ENCODE results near the gene NOLC1. TPM values are rescaled to one million over a fixed set of nuclear protein-coding genes. Genes with fewer than 3 reads are reported as not detected.
"Not testable (repeated sequence)": the region's sequence is repeated elsewhere in the genome, so short reads cannot be mapped to it uniquely, and the experiment has no call there.

Gene NOLC1
- total RNA-seq, 1 donor from 2014 or later, result 32.4 TPM

DNA sequence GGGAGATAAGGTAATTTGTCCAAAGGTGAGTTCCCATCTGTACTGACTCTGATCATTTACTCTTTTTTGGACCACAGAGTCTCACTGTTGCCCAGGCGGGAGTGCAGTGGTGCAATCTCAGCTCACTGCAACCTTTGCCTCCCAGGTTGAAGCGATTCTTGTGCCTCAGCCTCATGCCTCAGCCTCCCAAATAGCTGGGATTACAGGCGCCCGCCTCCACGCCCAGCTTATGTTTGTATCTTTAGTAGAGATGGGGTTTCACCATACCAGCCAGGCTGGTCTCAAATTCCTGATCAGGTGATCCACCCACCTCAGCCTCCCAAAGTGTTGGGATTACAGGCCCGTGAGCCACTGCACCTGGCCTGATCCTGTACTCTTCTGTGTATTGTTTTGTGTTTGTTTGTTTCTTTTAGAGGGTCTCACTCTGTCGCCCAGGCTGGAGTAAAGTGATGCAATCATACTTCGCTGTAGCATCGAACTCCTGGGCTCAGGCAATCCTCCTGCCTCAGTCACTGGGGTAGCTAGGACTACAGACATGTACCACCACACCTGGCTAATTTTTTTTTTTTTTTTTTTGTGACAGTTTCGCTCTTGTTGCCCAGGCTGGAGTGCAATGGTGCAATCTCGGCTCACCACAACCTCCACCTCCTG, 2.4 kb downstream of the NOLC1 start:
- no peak for DNase-seq

- DNase-seq, result no peak
Measured at GRCh38 chr10:102157224-102157623, 5.0 kb downstream of the NOLC1 start.

DNA sequence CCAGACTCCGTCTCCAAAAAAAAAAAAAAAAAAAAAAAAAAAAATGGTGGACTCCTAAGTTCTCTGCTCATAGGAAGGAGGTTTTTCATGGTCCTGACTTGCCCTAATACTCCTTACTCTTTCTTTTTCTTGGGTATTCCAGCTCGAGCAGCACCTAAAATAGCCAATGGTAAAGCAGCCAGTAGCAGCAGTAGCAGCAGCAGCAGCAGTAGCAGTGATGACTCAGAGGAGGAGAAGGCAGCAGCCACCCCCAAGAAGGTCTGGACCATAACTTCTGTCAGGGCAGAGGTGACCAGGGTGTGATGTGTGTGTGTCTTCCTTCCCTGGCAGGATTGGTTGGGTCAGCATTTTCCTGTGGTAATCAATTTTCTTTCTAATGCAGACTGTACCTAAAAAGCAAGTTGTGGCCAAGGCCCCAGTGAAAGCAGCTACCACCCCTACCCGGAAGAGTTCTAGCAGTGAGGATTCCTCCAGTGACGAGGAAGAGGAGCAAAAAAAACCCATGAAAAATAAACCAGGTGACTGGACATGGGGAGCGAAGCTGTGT, 6.9 kb downstream of the NOLC1 start:
- DNase-seq, result no peak

- no peak for DNase-seq
Measured at GRCh38 chr10:102159831-102160230, 7.6 kb downstream of the NOLC1 start.

DNA sequence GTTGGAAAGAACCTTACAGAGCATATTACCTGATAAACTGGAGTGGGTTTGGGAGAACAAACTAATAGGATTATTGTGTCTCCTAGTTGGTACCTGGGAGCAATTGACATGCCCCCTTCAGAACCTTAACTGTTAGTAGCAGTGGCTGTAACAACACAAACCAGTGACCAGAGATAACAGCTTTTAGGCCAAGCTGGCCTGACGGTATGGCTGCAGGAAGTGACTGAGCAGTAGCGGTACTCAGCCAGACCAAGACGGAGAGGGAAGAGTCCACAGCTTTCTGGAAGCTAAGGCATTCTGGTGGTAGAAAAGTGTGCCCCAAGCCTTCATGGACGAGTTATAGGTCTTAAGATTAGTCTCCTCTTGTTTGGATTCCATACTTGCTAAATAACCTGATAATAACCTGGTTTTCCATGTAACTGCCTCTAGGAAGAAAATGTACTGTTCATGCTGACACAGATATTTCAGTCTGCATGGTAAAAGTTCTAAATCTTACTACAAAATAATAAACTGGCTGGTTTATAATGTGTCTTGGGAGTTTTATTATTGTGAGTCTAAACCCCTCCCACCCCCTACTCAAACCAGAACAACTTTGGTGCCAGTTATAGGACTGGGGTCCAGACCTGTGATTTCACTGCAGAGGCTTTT, 11.3 kb downstream of the NOLC1 start:
- no peak for DNase-seq

DNA sequence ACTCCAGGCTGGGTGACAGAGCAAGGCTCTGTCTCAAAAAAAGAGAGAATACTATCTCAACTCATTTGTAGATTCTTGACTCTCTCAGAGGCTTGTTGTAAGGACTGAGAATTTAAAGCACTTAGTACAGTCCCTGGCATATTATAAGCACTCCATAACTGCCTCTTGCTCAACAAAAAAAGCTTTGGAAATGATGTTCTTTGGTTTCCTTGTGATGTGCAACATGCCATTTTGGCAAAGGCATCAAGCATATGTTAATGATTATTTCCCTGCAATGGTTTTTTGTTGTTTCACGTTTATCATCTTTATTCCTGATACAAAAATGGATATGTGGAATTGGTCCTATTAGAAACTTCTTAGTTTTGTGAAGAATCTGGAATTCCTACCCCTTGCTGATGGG, 15.7 kb downstream of the NOLC1 start:
- no peak for DNase-seq

GRCh38 chr10:102170602-102171001, 18.4 kb downstream of the NOLC1 start:
- no peak for DNase-seq

- DNase-seq, result no peak
Measured at GRCh38 chr10:102172288-102172687, 20.1 kb downstream of the NOLC1 start.

GRCh38 chr10:102175415-102175814, 23.2 kb downstream of the NOLC1 start:
- DNase-seq, result no peak

DNA sequence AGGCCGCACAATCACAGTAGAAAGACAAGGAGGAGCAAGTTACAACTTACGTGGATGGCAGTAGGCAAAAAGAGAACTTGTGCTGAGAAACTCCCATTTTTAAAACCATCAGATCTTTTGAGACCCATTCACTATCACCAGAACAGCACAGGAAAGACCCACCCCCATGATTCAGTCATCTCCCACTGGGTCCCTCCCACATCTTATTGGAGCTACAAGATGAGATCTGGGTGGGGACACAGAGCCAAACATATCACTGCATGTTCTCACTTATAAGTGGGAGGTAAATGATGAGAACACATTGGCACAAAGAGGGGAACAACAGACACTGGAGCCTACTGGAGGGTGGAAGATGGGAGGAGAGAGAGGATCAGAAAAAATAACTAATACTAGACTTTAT, 32.4 kb downstream of the NOLC1 start:
- no peak for DNase-seq

- no peak for DNase-seq
Measured at GRCh38 chr10:102185272-102185671, 33.1 kb downstream of the NOLC1 start.

DNA sequence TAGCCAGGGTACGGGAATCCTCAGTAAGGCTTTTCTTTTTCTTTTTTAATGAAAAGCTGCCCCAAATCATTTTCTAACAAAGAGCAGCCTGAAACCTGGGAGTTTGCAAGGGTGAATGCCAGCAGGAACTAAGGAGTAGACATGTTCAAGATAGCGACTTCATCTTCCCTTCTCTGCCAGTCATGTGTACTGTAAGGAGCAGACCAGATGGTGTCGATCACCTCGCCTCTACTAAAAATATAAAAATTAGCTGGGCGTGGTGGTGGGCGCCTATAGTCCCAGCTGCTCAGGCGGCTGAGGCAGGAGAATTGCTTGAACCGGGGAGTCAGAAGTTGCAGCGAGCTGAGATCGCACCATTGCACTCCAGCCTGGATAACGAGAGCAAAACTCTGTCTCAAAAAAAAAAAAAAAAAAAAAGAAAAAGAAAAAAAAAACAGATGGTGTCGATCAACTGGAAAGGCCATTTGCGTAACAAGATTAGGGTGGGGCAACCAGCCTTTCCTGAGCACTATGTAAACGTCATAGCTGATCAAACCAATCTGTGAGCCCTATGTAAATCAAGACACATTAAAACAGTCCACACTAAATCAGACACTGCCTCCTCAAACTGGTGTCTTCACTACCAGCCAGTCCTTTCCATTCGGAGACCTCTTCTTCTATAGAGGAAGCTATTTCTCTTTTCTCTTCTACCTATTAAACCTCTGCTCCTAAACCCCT, 33.8 kb downstream of the NOLC1 start:
- no peak for DNase-seq

DNA sequence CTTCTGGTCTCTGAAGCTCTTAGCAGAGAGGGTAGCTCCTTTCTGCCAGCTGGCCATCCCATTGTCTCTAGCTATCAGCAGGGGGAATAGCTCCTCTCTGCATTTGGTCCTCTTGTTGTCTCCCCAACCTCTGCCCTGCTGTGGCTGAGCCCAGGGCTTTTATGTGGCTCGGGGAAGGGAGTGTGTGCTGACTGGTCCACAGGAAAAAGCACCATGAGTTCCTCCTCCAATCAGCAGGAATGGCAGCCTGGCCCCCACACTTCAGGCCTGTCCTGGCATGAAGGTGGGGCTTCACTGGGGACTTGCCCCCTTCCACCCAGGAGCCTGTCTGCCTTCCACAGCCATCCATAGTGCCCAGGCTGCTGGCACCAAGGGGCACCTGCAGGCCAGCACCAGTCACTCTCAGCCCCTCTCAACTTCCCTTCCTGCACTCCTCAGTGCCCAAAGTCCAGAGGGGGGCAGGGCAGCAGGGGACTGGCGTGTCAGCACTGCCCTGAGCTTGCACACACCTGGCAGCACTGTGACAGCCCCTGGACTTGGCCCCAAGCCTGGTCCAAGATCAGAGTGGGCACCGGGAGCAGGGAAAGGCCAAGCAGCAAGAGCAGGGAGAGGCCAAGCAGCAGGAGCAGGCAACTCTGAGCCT, 36.2 kb downstream of the NOLC1 start:
- no peak for DNase-seq

- DNase-seq, result not testable (repeated sequence)
Measured at GRCh38 chr10:102188941-102189898, 37.0 kb downstream of the NOLC1 start.

DNA sequence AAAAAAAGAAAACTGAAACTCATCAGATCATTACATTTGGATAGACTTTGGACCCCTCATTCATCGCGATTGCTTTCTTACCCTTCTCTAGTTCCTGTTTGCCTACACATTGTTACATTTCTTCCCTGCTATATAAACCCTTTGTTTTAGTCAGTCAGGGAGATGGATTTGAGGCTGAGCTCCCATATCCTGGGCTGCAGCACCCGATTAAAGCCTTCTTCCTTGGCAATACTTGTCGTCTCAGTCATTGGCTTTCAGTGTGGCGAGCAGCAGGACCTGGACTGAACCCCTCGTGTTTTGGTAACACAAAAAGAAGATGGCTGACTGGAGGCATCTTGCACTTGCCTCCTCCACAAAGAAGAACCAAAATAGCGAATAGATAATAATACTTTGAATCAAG, 39.8 kb downstream of the NOLC1 start:
- DNase-seq, result no peak

- no peak for DNase-seq
Measured at GRCh38 chr10:102195296-102195870, 43.2 kb downstream of the NOLC1 start.

- DNase-seq, result no peak
Measured at GRCh38 chr10:102196893-102197292, 44.7 kb downstream of the NOLC1 start.

GRCh38 chr10:102198027-102198426, 45.8 kb downstream of the NOLC1 start:
- no peak for DNase-seq

GRCh38 chr10:102200751-102201640, 48.8 kb downstream of the NOLC1 start:
- no peak for DNase-seq

DNA sequence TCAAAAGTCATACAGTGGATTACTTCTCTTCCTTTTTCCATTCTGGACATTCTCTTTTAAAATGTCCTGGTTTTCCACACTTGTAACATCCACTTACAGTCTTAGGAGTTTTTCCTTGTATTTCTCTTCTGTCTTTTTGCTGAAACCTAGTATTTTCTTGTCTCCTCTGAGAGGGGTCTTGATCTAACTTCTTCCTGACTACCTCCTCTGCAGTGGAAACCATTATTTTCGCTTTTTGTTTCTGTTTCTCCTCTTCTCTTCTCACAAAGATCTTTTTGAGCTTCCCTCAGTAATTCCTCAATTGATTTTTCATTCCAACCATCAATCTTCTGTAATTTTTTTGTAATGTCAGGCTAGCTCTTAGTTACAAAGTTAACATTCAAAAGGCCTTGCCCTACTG, 50.2 kb downstream of the NOLC1 start:
- DNase-seq, result no peak

All from occipital lobe (tissue), 2 donors.